OCI-LY1 (cell line): ENCODE results near the gene C1QTNF9.

Experiments
- EZH2 ChIP-seq: fragments of 200-600 bp; sonication (generic), shearing (Covaris generic); IDR thresholded peaks from 2 replicates; pipeline ENCODE4 v1.8.0; 2017; ENCODE audit warnings: borderline replicate concordance, mixed run types, mild to moderate bottlenecking, antibody characterized with exemption, low read length, moderate library complexity, mixed read lengths
- TF ChIP-seq, protein P1 (sequence below): fragments of 200-600 bp; sonication (generic), shearing (Covaris generic); IDR thresholded peaks from 2 replicates; pipeline ENCODE4 v1.5.1; 2017; ENCODE audit warnings: mild to moderate bottlenecking, antibody characterized with exemption, low read length, moderate library complexity, mixed read lengths

DNA sequence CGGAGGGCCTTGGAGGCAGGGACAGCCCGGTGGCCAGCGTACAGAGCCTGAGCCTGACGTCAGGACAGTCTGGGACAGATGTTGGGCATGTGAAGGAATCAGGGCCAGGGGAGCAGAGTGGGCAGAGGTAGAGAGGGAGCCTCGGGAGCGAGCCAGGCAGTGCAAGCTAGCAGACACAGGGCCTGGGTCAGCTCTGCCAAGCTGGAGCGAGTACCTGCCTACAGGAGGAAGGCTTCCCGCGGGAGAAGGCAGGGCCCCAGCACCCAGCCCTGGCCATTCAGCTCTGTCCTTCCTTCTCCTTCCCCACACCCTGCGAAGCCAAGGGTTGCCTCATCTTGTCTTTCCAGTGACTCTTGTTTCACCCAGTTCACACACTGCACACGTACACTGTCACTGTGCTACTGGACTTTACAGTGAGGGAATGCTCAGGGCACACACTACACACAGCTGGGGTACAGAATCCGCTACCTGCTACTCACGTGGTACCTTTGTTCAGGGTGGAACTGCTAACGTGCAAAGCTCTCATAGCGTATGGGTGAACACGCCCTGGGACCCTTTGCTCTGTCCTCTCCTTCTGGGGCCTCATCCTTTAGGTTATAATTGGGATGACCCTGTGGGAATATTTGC is 9.8 kb upstream of the C1QTNF9 start:
- TF ChIP-seq, protein P1, sequence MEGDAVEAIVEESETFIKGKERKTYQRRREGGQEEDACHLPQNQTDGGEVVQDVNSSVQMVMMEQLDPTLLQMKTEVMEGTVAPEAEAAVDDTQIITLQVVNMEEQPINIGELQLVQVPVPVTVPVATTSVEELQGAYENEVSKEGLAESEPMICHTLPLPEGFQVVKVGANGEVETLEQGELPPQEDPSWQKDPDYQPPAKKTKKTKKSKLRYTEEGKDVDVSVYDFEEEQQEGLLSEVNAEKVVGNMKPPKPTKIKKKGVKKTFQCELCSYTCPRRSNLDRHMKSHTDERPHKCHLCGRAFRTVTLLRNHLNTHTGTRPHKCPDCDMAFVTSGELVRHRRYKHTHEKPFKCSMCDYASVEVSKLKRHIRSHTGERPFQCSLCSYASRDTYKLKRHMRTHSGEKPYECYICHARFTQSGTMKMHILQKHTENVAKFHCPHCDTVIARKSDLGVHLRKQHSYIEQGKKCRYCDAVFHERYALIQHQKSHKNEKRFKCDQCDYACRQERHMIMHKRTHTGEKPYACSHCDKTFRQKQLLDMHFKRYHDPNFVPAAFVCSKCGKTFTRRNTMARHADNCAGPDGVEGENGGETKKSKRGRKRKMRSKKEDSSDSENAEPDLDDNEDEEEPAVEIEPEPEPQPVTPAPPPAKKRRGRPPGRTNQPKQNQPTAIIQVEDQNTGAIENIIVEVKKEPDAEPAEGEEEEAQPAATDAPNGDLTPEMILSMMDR, result no peak
- no peak for TF ChIP-seq EZH2
